Measurements from ENCODE around the gene INPP4B.
"Not testable (repeated sequence)": the region's sequence is repeated elsewhere in the genome, so short reads cannot be mapped to it uniquely, and the experiment has no call there.

INPP4B gene

DNA sequence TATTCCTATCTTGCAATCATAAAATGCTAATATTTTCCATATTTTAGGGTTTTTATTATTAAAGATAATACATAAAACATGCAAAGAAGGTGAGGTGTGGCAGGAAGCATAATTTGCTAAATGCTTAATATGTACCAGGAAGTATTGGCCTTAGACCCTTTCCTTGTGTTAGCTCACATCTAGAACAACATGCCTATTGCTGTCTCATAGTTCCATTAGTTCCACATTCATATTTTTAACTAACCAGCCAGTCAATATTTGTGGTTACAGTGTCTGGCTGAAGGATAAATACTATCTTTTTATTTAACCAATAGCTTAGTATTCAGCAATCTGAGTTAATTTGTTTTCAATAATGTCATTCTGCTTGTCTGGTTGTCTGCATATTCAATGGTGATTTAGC lies 432.6 kb downstream of the INPP4B start:
- DNase-seq (ENCODE audit: low spot score): no peak

DNA sequence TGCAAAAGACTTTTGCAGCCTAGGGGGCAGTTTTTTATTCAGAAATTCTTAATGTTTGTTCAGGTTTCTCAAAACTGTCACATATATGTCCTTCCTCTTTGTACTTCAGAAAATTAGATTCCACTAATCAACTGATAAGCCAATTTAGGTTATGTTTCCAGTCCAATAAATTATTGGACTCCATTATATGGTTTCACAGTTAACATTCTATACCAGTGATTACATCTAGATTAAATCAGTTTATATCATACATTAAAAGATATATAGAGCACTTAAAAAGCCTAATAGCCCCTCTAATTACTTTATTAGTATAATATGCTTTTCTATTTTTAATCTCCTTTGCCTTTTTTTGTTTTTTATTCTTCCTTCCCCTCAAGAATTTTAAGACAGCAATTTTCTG lies 434.1 kb downstream of the INPP4B start:
- no peak for DNase-seq (ENCODE audit: low spot score)

DNA sequence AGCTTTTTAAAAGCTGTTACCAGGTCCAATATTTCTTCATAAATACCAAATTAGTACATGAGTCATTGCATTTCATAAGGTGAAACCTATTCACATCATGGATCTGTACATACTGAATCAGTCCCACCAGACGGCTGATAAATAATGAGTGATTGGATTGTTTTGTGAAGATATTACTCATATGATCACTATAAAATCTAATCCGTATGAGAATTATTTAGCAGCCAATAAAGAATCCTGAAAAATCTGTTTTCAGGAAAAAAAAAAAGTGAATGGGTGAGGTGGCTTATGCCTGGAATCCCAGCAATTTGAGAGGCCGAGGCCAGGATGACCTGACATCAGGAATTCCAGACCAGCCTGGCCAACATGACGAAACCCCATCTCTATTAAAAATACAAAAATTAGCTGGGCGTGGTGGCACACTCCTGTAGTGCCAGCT lies 438.1 kb downstream of the INPP4B start:
- DNase-seq (ENCODE audit: low spot score): no peak

DNA sequence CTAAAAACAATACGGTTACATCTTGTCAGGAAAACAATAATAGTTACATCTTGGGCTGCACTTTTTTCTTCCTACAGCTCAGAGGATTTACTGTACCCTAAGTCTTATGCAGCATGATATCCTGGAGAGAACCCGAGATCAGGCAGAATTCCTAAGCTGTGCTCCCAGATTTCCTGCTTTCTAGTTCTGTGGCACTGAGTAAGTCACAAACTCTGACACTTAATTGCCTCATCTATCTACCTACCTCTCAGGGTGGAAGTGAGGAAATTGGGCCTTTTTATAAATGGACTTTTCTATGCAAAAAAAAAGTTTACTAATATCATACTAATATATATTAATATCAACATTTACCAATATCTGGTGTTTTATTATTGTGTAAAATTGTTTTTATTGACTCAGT lies 438.5 kb downstream of the INPP4B start:
- no peak for DNase-seq (ENCODE audit: low spot score)

DNA sequence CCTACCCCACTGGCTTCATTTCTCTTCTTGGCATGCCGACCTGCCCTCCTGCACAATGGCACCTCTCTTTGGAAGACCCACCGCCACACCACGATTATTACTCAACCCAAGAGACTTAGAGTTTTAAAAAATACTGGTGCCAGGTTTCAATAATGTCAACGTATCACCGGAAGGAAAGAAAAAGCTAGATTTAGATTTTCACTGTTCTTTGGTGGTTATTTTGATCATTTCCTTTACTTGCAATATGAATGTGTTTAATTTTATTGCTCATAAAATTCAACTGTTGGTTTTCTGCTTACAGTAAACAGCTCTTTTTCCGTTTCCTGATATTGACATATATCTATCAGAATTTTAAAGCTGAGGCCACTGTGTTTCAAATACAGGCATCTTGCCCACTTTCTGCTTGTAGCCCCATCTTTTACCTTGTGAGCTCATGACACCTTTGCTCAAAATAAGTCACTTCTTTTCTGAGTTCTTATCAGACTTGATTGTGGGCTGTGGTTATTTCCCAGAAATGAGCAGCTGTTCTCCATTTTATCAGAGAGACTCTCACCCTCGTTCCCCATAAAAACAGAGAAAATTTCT lies 439.1 kb downstream of the INPP4B start:
- no peak for DNase-seq (ENCODE audit: low spot score)

DNA sequence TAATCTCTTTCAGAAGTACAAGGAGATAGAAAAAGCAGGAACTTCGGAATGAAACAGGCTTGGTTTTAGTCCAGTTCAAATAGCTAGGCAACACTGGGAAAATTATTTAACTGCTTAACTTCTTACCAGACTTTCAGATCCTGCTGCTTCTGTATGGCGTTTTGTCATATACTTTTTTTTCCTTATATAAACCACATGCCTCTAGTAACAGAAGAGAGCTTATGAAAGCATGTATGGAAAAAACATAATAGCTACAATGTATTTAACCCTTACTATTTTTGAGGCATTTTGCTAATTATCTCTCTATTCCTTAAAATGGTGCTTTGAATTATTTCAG lies 439.6 kb downstream of the INPP4B start:
- no peak for DNase-seq (ENCODE audit: low spot score)

DNA sequence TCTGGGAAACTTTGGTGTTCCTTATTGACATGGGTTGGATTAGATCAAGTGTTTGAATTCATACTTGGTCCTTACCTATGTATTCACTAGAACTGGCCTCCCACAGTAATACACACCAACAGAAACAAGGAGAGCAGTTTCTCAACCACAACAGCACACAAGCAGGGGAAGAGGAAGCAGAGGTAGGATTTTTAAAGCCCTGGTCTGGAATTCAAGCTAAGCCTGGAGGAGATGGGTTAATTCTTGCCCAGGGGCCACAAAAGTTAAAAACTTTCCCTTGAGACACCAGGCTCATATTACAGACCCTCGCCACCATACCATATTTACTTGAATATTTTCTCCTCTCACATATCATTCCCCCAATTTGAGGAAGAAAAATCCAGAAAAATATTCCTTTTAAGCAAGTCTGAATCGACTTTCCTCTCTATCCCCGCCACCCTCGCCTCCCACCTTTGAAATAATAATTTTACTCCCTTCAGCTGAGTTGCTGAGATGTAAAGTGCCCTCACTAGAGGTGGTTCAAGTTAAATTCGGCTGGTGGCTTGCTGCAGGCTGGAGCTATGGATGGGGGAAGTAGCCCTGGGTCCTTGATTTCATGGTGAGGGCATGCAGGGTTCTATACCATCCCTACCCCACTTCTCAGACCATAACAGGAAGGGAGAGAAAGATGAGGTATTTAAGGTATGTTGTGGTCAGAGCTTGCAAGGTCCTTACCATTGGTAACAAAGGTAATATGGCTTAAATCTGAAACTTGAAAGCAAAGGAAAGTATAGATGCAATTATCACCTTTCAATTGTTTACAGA lies 440.2 kb downstream of the INPP4B start:
- peak; percentile 60 for DNase-seq (ENCODE audit: low spot score)

DNA sequence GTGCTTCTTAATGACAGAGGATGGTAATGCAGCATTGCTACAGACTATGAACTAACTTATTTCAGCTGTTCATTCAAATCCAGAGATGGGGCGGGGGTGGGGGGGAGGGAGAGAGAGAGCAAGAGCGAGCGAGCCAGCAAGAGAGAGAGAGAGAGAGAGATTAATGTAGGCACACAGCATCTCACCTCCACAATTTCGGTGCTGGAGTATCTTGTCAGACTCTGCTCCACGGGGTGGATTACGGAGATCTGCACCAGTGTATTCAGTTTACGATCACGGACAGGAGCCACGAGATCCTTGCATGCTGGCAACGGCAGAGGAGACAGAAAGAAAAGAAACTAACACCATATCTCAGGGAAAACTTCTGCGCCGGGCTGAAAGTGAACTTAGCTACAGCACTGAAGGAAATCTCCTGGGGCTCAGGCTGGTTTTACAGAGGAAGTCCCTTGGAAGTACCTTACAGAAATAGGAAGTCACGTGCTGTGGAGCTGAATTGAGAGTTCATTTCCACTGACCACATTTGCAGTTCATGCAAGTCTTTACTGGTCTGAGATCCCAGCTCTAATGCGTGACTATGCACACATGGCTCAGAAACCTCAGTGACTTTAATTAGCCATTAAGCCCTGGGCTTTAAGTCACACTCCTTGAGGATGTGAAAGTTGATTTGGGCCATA lies 440.9 kb downstream of the INPP4B start:
- DNase-seq (ENCODE audit: low spot score): no peak

DNA sequence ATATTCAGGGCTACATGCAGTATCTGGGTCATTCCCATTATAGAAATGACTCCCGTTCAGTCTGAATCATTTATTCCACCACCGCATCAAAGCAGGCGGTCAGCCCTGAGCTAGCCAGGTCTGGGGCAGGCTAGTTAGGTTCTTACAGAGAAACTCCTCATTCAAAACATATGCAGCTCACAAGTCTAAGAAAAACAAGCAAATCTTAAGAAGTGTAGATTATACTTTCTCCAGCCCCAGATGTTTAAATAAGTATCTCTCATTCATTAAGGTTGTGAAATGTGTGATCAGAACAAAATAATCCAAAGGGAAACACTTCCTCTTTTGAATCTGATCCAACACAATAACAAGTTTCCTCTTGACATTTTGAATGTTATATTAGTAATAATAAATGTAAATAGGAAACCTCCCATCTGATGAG lies 441.9 kb downstream of the INPP4B start:
- no peak for DNase-seq (ENCODE audit: low spot score)

DNA sequence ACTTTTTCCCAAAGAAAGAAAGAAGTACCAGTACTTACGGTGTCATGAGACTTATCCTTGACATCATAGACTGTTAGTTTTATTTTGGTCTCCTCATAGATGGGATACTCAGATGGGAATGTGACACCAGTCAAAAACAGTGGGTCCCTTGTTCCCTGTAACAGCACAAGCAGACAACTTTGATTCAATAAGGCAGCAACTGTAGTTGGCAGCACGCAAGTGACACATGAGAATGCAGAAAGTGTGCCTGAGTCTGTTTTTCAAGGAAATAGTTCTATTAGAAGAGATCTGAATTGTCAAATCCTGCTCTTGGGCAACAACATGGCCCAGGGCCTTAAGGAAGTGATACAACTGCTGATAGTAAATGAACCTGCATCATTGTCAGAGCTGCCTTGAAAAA lies 443.2 kb downstream of the INPP4B start:
- DNase-seq (ENCODE audit: low spot score): no peak

DNA sequence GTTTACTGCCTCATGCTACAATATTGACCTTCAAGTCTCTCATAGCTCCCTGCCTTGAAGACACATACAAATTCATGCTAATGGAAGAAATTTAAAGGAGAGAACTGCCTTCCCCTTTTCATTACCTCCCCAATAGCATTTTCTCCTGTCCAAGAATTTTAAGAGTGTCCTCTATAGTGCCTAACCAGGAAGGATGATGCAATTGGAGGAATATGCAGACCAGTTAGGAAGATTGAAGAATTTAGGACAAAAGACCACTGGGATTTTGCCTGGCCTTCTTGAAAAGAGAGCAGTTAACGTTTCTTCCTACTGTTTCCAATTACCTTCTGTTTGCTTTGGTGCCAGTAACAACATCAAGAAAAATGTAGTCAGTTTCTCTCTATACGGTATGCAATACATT lies 443.9 kb downstream of the INPP4B start:
- DNase-seq (ENCODE audit: low spot score): no peak

DNA sequence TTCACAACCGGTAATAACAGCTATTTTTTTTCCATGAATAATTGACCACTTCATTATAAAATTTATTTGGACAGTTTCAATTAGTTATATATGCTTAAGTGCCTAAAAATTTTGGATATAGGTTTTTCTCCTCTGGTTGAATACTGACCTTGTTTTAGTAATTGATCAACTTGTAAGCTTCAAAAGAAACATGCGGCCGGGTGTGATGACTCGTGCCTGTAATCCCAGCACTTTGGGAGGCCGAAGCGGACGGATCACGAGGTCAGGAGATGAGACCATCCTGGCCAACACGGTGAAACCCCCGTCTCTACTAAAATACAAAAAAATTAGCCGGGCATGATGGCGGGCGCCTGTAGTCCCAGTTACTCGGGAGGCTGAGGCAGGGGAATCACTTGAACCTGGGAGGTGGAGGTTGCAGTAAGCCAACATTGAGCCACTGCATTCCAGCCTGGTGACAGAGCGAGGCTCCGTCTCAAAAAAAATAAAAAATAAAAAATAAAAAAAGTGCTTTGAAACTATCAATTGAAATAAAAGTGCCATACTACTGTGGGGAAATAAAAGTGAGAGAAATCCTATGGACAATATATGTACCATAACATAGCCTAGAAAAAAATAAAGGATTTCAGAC lies 448.6 kb downstream of the INPP4B start:
- DNase-seq (ENCODE audit: low spot score): not testable (repeated sequence)

DNA sequence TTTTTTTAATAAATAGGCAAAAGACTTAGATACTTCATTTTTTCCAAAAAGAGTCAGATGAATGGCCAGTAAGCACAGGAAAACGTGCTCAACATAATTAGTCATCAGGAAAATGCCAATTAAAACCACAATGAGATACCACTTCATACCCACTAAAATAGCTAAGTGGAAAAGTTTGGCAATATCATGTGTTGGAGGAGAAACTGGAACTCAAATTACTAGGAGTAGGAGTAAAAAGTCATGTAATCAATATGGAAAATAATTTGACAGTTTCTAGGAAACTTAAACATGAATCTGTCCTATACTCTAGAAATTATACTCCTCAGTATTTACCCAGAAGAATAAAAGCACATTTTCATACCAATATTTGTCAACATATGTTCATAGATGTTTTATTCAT lies 449.8 kb downstream of the INPP4B start:
- DNase-seq (ENCODE audit: low spot score): no peak

DNA sequence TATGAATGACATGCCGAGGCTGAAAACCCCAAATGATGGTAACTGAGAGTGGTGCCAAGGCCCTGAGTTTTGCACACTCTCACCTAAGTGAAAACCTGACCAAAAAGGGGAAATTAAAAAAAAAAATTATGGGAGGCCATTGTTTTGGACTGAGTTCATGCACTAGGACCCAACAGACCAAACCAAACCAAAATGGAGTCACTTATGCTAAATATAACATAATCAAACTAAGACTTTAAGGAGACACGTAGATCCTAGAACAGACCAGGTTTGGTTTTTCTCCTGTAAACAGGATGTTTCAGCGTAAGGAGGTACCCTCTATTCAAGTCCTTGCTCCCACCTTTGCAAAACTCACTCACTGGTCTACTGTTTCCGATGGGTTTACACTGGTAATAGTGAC lies 453.0 kb downstream of the INPP4B start:
- DNase-seq (ENCODE audit: low spot score): no peak

DNA sequence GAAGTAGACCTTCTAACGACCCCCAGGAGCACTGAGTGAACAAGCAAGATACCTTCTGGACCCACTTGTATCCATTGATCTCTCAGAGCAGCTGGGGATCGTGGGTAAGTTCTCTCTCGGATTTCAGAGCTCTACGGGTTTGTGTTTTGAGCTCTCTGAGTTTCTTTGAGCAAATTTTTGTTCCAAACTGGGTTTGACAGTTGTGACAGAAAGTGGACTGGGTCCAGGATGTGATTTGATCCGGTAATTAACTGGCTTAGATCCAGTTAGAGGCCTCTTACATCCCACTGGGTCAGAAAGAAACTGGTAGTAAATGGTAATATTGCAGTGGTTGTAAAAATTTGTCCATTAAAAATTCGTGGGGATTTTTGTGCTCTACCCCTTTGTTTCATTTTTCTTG lies 459.2 kb downstream of the INPP4B start:
- no peak for DNase-seq (ENCODE audit: low spot score)

DNA sequence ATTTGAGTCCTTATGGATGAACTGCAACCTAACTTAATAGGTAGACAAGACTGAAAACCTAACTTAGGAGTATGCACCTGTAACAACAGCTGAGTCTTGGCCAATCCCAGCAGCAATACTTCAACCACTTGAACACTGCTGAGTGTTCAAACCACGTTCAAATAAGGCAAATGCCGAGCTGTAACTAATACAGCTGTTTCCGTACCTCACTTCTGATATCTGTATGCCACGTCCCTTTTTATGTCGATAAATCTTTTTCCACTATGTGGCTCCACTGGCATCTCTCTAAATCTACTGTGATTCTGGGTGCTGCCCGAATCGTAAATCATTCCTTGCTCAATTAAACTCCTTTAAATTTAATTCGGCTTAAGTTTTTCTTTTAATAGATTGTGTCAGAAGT lies 459.7 kb downstream of the INPP4B start:
- no peak for DNase-seq (ENCODE audit: low spot score)

DNA sequence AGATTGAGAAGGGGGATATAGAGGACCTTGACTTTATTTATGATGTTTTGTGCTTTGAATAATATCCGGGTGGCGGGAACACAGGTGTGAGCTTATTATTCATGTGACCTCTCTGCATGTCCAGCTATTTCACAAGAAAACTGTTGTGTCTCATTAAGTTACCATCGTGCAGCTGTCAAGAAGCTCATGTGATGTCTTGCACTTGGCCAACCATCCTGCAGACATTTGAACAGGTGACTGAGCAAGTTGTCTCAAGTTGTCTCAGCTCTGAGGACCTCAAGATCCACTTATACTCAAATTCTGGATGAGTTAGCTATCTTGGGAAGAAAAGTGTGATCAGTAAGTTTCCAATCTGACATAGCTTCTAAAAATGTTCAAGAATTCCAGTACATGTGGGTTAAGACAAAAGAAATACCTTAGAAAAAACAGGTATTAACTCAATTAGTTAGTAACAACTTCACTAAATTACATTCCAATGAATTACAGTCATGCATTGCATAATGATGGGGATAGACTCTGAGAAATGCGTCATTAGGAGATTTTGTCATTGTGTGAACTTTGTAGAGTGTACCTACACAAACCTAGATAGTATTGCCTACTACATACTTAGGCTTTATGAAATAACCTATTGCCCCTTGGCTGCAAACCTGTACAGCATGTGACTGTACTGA lies 462.2 kb downstream of the INPP4B start:
- no peak for DNase-seq (ENCODE audit: low spot score)

DNA sequence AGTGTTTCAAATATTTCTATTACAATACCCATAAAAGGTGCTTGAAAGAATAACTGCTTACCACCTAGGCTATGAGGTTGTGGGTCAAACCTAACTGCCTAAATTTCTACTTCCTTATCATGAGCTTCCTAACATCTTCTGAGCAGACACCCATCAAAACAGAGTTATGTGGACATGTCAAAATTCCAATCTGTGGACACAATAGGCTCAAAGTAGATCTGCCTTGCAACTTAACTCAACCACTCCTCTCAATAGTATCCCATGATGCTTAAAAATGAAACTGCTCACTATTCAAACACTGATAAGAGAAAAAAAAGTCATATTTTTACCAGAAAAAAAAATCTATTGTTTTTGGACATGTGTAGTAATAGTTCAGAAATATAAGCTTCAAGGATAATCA lies 462.7 kb downstream of the INPP4B start:
- no peak for DNase-seq (ENCODE audit: low spot score)

DNA sequence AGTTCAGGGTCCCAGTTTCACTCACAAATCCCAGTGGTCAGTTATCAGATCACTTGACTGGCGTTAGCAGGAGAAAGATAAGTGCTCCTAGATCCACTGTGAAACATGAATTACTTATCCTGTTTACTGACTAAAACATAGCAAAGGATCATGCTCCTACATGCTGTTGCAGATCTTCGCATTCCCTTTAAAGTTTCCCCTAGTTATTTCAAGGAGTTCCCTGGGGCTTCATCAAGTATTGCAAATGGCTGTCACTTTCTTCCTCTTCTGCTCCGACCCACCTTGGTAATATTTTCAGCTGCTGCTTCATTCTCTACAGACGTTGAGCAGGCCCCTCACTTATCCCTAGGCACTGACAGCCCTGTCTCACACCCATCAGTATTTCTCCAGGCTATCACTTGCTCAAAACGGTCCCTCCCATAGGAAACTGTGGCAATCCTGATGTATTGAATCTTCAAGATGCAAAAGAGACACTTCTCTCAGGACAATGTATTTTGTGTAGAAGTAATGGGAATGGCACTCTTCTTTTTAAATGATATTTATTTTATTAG lies 466.0 kb downstream of the INPP4B start:
- no peak for DNase-seq (ENCODE audit: low spot score)

DNA sequence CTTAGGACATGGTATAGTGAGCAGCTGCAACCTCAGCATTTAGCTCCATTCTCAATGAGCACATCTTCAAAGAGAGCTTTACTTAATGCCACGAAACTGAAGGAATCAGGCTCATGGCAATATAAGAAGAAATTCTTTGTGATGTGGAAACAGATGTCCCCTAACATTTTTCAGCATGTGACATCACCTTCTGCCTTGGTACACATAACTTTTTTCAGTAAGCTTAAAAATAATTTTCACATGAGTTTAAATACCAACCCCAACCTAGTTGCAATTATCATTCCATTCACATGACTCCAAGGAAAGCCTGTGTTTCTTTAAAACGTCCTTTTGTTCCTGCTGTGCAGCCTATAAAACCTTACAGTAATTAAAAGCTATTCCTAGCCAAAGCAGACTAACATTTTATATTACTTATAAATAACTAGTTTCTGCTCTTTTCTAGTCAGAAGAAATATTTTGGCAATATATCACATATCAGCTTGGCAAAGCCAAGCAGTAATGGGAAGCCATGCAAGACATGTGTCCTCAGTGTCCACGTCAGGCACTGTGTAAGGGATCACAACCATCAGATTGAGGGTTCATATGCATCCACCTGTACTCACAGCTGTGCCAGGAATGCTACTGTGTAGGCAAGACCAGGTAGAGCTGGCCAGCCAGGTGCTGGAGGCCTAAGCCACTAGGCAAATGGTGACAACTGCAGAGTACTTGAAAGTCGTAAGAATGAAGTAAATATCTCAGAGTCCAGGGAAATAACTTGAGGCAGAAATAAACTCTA lies 466.6 kb downstream of the INPP4B start:
- DNase-seq (ENCODE audit: low spot score): peak; percentile 26

DNA sequence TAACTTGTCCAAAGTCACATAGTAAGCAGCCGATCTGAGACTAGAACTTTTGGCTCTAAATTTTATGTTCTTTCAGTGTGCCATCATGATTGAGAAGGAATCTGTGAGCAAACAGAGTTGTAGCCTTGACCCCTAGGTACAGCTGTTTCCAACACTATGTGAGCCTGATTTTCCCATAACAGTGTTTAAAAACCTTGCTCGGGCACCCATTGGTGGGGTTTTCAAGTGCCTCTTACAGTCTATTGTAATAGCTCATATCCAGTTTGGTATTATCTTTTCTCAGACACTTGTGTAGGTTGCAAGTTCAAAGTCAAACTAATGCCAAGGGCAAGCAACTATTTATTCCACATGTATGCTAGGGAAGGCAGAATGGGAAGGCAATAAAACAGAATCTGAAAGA lies 467.9 kb downstream of the INPP4B start:
- no peak for DNase-seq (ENCODE audit: low spot score)

Measured in iPS-NIHi11 (cell line).